WTC11 (cell line): Measurements from ENCODE around the gene PCDH7. TPM values are rescaled to one million over a fixed set of nuclear protein-coding genes. Genes with fewer than 3 reads are reported as not detected.

ENCODE experiments used
- ATAC-seq: fragments of 200-7000 bp; cut with Tn5 transposase; 2 replicates; pipeline ENCODE4 v1.10.0; 2021; ENCODE audit warnings: mild to moderate bottlenecking, moderate library complexity
- CTCF ChIA-PET: fragments of 300-600 bp; sonication (Branson Sonifier 250); formaldehyde crosslinking; loops from one replicate; lab custom pipeline; 2021; ENCODE audit warnings: antibody characterized with exemption; lab: Charles Lee
- POLR2A ChIA-PET: fragments of 350-600 bp; sonication (Branson Sonifier 250); formaldehyde crosslinking; loops from one replicate; lab custom pipeline; 2021; ENCODE audit warnings: antibody characterized with exemption; lab: Charles Lee
- DNase-seq: peaks from one replicate; pipeline ENCODE4 v3.0.0; 2021; ENCODE audit warnings: low spot score
- H3K27ac Mint-ChIP-seq: 2 replicates; pipeline ENCODE4 v1.8.0; 2021; ENCODE audit warnings: mixed read lengths
- H3K27me3 Mint-ChIP-seq: 2 replicates; pipeline ENCODE4 v1.8.0; 2021; ENCODE audit warnings: low read depth, mild to moderate bottlenecking, moderate library complexity, mixed read lengths
- H3K36me3 Mint-ChIP-seq: 2 replicates; pipeline ENCODE4 v1.8.0; 2021; ENCODE audit warnings: mixed read lengths
- H3K4me1 Mint-ChIP-seq: 2 replicates; pipeline ENCODE4 v1.8.0; 2022; ENCODE audit warnings: mixed read lengths
- H3K4me3 Mint-ChIP-seq: 2 replicates; pipeline ENCODE4 v1.8.0; 2021; ENCODE audit warnings: mild to moderate bottlenecking, moderate library complexity, mixed read lengths
- H3K9me3 Mint-ChIP-seq: 2 replicates; pipeline ENCODE4 v1.8.0; 2021; ENCODE audit warnings: mixed read lengths
- ATF1 ChIP-seq: sonication (generic); formaldehyde crosslinking; IDR thresholded peaks from 2 replicates; pipeline ENCODE4 v1.8.1; 2023; ENCODE audit warnings: mild to moderate bottlenecking, moderate library complexity, missing genetic modification reagents
- ESRRA ChIP-seq: sonication (generic); formaldehyde crosslinking; IDR thresholded peaks from 2 replicates; pipeline ENCODE4 v1.8.1; 2022; ENCODE audit warnings: mild to moderate bottlenecking, missing genetic modification reagents, borderline replicate concordance
- GRHL2 ChIP-seq: fragments of 250-450 bp; sonication (Bioruptor Pico); IDR thresholded peaks from 2 replicates; pipeline ENCODE4 v1.8.0; 2022; ENCODE audit warnings: mild to moderate bottlenecking, moderate library complexity; ENCODE audit not compliant: insufficient replicate concordance, severe bottlenecking
- IRF2 ChIP-seq: sonication (generic); formaldehyde crosslinking; IDR thresholded peaks from 2 replicates; pipeline ENCODE4 v1.8.0; 2022; ENCODE audit warnings: low read depth, missing genetic modification reagents, borderline replicate concordance
- KAT7 ChIP-seq: sonication (generic); formaldehyde crosslinking; IDR thresholded peaks from 2 replicates; pipeline ENCODE4 v1.8.1; 2023; ENCODE audit warnings: missing genetic modification reagents, mild to moderate bottlenecking, borderline replicate concordance
- MXD4 ChIP-seq: fragments of 250-450 bp; sonication (Bioruptor Pico); IDR thresholded peaks from 2 replicates; pipeline ENCODE4 v1.8.0; 2021; ENCODE audit warnings: mild to moderate bottlenecking, moderate library complexity, borderline replicate concordance
- NFYB ChIP-seq: sonication (generic); formaldehyde crosslinking; conservative IDR thresholded peaks from 2 replicates; pipeline ENCODE4 v1.8.0; 2022; ENCODE audit warnings: low read depth, missing genetic modification reagents
- NR1H2 ChIP-seq: sonication (generic); formaldehyde crosslinking; IDR thresholded peaks from 2 replicates; pipeline ENCODE4 v1.9.0; 2021; ENCODE audit warnings: mild to moderate bottlenecking, moderate library complexity, missing genetic modification reagents
- PRRX2 ChIP-seq: fragments of 250-450 bp; sonication (Bioruptor Pico); IDR thresholded peaks from 2 replicates; pipeline ENCODE4 v1.8.0; 2021; ENCODE audit warnings: mild to moderate bottlenecking
- SP1 ChIP-seq: sonication (generic); formaldehyde crosslinking; conservative IDR thresholded peaks from 2 replicates; pipeline ENCODE4 v1.8.1; 2022; ENCODE audit warnings: missing genetic modification reagents
- TEAD1 ChIP-seq: sonication (generic); formaldehyde crosslinking; IDR thresholded peaks from 2 replicates; pipeline ENCODE4 v1.8.0; 2022; ENCODE audit warnings: mild to moderate bottlenecking, missing genetic modification reagents
- ZNF138 ChIP-seq: sonication (generic); formaldehyde crosslinking; conservative IDR thresholded peaks from 2 replicates; pipeline ENCODE4 v1.8.1; 2022; ENCODE audit warnings: mild to moderate bottlenecking, moderate library complexity, missing genetic modification reagents
- ZNF423 ChIP-seq: fragments of 250-450 bp; sonication (Bioruptor Pico); IDR thresholded peaks from 2 replicates; pipeline ENCODE4 v2.1.2; 2022; ENCODE audit warnings: mild to moderate bottlenecking, moderate library complexity
- total RNA-seq: library from RNA; stranded (reverse); gene quantifications from 3 replicates; pipeline ENCODE4 v1.2.3, GENCODE V29; 2021
- TF ChIP-seq, protein P1 (sequence below): sonication (generic); formaldehyde crosslinking; IDR thresholded peaks from 2 replicates; pipeline ENCODE4 v1.8.1; 2023; ENCODE audit warnings: mild to moderate bottlenecking, moderate library complexity, missing genetic modification reagents
- TF ChIP-seq, protein P2 (sequence below): fragments of 250-450 bp; sonication (Bioruptor Pico); IDR thresholded peaks from 2 replicates; pipeline ENCODE4 v1.9.0; 2021; ENCODE audit warnings: moderate library complexity, mild to moderate bottlenecking, inconsistent platforms, borderline replicate concordance
- TF ChIP-seq, protein P3 (sequence below): fragments of 250-450 bp; sonication (Bioruptor Pico); IDR thresholded peaks from 2 replicates; pipeline ENCODE4 v2.1.2; 2022; ENCODE audit warnings: mild to moderate bottlenecking, moderate library complexity
- TF ChIP-seq, protein P4 (sequence below): fragments of 250-450 bp; sonication (Bioruptor Pico); IDR thresholded peaks from 2 replicates; pipeline ENCODE4 v1.9.0; 2021; ENCODE audit warnings: mild to moderate bottlenecking
- TF ChIP-seq, protein P5 (sequence below): sonication (generic); formaldehyde crosslinking; IDR thresholded peaks from 2 replicates; pipeline ENCODE4 v1.8.0; 2022; ENCODE audit warnings: mild to moderate bottlenecking, missing genetic modification reagents
- TF ChIP-seq, protein P6 (sequence below): sonication (generic); formaldehyde crosslinking; IDR thresholded peaks from 2 replicates; pipeline ENCODE4 v1.8.1; 2022; ENCODE audit warnings: mild to moderate bottlenecking, missing genetic modification reagents, moderate library complexity, borderline replicate concordance

The PCDH7 gene
- total RNA-seq, 1 experiment from 2014 or later, result 3.9 TPM

DNA sequence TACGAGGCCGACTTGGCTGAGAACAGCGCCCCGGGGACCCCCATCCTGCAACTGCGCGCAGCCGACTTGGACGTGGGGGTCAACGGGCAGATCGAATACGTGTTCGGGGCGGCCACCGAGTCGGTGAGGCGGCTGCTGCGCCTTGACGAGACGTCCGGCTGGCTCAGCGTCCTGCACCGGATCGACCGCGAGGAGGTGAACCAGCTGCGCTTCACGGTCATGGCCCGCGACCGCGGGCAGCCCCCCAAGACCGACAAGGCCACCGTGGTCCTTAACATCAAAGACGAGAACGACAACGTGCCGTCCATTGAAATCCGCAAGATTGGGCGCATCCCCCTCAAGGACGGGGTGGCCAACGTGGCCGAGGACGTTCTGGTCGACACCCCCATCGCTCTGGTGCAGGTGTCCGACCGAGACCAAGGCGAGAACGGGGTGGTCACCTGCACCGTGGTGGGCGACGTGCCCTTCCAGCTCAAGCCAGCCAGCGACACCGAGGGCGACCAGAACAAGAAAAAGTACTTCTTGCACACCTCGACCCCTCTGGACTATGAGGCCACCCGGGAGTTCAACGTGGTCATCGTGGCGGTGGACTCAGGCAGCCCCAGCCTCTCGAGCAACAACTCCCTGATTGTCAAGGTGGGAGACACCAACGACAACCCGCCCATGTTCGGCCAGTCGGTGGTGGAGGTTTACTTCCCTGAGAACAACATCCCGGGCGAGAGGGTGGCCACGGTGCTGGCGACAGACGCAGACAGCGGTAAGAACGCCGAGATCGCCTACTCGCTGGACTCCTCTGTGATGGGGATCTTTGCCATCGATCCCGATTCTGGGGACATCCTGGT, 2.4 kb downstream of the PCDH7 start:
- CTCF ChIA-PET, result interaction anchor here (1.0 to 1.2 kb wide), 2 partner anchors 65 to 324 kb away, joined by 3 to 4 read pairs; no protein-coding TSS in a partner anchor
- POLR2A ChIA-PET, result interaction anchor here (0.5 kb wide), 1 partner anchor 1742 kb away, joined by 3 read pairs; no protein-coding TSS in a partner anchor
- Mint-ChIP-seq H3K27me3 (peaks cover 61% of the 10 kb centered on the region), H3K27ac (no peak overlapping the region), H3K4me3 (peak overlapping the region; percentile 73), H3K4me1 (peaks cover 35% of the 10 kb centered on the region), H3K36me3 (no peaks in the 10 kb centered on the region), H3K9me3 (no peaks in the 10 kb centered on the region)
- ATAC-seq (no peak), DNase-seq (peak; percentile 20)
- no peak for TF ChIP-seq NR1H2
- 0 out of 2 replicates have a peak, but pooled peaks have one; percentile 2 for TF ChIP-seq TEAD1 (CRISPR knock-in tag)
- TF ChIP-seq, protein P1, sequence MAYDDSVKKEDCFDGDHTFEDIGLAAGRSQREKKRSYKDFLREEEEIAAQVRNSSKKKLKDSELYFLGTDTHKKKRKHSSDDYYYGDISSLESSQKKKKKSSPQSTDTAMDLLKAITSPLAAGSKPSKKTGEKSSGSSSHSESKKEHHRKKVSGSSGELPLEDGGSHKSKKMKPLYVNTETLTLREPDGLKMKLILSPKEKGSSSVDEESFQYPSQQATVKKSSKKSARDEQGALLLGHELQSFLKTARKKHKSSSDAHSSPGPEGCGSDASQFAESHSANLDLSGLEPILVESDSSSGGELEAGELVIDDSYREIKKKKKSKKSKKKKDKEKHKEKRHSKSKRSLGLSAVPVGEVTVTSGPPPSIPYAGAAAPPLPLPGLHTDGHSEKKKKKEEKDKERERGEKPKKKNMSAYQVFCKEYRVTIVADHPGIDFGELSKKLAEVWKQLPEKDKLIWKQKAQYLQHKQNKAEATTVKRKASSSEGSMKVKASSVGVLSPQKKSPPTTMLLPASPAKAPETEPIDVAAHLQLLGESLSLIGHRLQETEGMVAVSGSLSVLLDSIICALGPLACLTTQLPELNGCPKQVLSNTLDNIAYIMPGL (CRISPR knock-in tag), result peak; percentile 78; the same call in 1 of the 2 replicates
- no peak for TF ChIP-seq IRF2 (CRISPR knock-in tag)
- TF ChIP-seq KAT7 (CRISPR knock-in tag), result 0 out of 2 replicates have a peak, but pooled peaks have one; percentile 7
- TF ChIP-seq ESRRA (CRISPR knock-in tag), result peak; percentile 16; the same call in 1 of the 2 replicates

DNA sequence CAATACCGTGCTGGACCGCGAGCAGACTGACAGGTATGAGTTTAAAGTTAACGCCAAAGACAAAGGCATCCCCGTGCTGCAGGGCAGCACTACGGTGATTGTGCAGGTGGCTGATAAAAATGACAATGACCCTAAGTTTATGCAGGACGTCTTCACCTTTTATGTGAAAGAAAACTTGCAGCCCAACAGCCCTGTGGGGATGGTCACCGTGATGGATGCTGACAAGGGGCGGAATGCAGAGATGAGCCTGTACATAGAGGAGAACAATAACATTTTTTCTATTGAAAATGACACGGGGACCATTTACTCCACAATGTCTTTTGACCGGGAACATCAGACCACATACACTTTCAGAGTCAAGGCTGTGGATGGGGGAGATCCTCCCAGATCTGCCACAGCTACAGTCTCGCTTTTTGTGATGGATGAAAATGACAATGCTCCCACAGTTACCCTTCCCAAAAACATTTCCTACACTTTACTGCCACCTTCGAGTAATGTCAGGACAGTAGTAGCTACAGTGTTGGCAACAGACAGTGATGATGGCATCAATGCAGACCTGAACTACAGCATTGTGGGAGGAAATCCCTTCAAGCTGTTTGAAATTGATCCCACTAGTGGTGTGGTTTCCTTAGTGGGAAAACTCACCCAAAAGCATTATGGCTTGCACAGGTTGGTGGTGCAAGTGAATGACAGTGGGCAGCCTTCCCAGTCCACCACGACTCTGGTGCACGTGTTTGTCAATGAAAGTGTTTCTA, 3.2 kb downstream of the PCDH7 start:
- TF ChIP-seq ZNF138 (CRISPR knock-in tag) (no peak), GRHL2 (CRISPR knock-in tag) (no peak), MXD4 (CRISPR knock-in tag) (no peak)
- TF ChIP-seq, protein P2, sequence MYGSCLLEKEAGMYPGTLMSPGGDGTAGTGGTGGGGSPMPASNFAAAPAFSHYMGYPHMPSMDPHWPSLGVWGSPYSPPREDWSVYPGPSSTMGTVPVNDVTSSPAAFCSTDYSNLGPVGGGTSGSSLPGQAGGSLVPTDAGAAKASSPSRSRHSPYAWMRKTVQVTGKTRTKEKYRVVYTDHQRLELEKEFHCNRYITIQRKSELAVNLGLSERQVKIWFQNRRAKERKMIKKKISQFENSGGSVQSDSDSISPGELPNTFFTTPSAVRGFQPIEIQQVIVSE (CRISPR knock-in tag), result no peak
- TF ChIP-seq, protein P3, sequence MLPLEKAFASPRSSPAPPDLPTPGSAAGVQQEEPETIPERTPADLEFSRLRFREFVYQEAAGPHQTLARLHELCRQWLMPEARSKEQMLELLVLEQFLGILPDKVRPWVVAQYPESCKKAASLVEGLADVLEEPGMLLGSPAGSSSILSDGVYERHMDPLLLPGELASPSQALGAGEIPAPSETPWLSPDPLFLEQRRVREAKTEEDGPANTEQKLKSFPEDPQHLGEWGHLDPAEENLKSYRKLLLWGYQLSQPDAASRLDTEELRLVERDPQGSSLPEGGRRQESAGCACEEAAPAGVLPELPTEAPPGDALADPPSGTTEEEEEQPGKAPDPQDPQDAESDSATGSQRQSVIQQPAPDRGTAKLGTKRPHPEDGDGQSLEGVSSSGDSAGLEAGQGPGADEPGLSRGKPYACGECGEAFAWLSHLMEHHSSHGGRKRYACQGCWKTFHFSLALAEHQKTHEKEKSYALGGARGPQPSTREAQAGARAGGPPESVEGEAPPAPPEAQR (CRISPR knock-in tag), result no peak
- TF ChIP-seq, all 79 proteins: peak for 0
- Mint-ChIP-seq H3K4me3 (peak overlapping the region; percentile 73), H3K9me3 (no peaks in the 10 kb centered on the region), H3K27ac (no peak overlapping the region), H3K36me3 (no peaks in the 10 kb centered on the region), H3K27me3 (peaks cover 54% of the 10 kb centered on the region), H3K4me1 (peaks cover 33% of the 10 kb centered on the region)
- ChIA-PET POLR2A (interaction anchor here (0.6 kb wide), 1 partner anchor 225 kb away, joined by 4 read pairs; no protein-coding TSS in a partner anchor), CTCF (no interaction called here)
- no peak for ATAC-seq
- no peak for DNase-seq

DNA sequence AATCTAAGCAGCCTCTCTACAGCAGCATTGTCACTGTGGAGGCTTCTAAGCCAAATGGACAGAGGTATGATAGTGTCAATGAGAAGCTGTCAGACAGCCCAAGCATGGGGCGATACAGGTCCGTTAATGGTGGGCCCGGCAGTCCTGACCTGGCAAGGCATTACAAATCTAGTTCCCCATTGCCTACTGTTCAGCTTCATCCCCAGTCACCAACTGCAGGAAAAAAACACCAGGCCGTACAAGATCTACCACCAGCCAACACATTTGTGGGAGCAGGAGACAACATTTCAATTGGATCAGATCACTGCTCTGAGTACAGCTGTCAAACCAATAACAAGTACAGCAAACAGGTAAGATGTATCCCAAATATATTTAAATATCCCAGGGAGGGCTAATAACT, 4.1 kb downstream of the PCDH7 start:
- CTCF ChIA-PET, result no interaction called here
- H3K4me3 Mint-ChIP-seq, result no peak overlapping the region
- peaks cover 45% of the 10 kb centered on the region for H3K27me3 Mint-ChIP-seq

More for the DNA sequence above, 4.1 kb downstream of the PCDH7 start:
- POLR2A ChIA-PET, result interaction anchor here (0.6 kb wide), 1 partner anchor 224 kb away, joined by 4 read pairs; no protein-coding TSS in a partner anchor
- ATAC-seq (no peak), DNase-seq (no peak)
- H3K36me3 Mint-ChIP-seq, result no peaks in the 10 kb centered on the region
- H3K4me1 Mint-ChIP-seq, result peaks cover 25% of the 10 kb centered on the region
- no peak overlapping the region for H3K27ac Mint-ChIP-seq
- no peak for TF ChIP-seq SP1
- TF ChIP-seq ATF1 (CRISPR knock-in tag), result no peak
- no peak for TF ChIP-seq NFYB (CRISPR knock-in tag)
- TF ChIP-seq TEAD1 (CRISPR knock-in tag), result no peak
- TF ChIP-seq, protein P4, sequence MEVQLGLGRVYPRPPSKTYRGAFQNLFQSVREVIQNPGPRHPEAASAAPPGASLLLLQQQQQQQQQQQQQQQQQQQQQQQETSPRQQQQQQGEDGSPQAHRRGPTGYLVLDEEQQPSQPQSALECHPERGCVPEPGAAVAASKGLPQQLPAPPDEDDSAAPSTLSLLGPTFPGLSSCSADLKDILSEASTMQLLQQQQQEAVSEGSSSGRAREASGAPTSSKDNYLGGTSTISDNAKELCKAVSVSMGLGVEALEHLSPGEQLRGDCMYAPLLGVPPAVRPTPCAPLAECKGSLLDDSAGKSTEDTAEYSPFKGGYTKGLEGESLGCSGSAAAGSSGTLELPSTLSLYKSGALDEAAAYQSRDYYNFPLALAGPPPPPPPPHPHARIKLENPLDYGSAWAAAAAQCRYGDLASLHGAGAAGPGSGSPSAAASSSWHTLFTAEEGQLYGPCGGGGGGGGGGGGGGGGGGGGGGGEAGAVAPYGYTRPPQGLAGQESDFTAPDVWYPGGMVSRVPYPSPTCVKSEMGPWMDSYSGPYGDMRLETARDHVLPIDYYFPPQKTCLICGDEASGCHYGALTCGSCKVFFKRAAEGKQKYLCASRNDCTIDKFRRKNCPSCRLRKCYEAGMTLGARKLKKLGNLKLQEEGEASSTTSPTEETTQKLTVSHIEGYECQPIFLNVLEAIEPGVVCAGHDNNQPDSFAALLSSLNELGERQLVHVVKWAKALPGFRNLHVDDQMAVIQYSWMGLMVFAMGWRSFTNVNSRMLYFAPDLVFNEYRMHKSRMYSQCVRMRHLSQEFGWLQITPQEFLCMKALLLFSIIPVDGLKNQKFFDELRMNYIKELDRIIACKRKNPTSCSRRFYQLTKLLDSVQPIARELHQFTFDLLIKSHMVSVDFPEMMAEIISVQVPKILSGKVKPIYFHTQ (CRISPR knock-in tag), result no peak
- no peak for TF ChIP-seq PRRX2 (CRISPR knock-in tag)
- TF ChIP-seq, protein P5, sequence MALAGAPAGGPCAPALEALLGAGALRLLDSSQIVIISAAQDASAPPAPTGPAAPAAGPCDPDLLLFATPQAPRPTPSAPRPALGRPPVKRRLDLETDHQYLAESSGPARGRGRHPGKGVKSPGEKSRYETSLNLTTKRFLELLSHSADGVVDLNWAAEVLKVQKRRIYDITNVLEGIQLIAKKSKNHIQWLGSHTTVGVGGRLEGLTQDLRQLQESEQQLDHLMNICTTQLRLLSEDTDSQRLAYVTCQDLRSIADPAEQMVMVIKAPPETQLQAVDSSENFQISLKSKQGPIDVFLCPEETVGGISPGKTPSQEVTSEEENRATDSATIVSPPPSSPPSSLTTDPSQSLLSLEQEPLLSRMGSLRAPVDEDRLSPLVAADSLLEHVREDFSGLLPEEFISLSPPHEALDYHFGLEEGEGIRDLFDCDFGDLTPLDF (CRISPR knock-in tag), result no peak
- TF ChIP-seq, protein P6, sequence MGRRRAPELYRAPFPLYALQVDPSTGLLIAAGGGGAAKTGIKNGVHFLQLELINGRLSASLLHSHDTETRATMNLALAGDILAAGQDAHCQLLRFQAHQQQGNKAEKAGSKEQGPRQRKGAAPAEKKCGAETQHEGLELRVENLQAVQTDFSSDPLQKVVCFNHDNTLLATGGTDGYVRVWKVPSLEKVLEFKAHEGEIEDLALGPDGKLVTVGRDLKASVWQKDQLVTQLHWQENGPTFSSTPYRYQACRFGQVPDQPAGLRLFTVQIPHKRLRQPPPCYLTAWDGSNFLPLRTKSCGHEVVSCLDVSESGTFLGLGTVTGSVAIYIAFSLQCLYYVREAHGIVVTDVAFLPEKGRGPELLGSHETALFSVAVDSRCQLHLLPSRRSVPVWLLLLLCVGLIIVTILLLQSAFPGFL, result no peak
- TF ChIP-seq ZNF423, result no peak
- TF ChIP-seq ZNF138 (CRISPR knock-in tag), result no peak
- no peaks in the 10 kb centered on the region for H3K9me3 Mint-ChIP-seq
